Measurements from ENCODE around the gene ZBED1.

DNA sequence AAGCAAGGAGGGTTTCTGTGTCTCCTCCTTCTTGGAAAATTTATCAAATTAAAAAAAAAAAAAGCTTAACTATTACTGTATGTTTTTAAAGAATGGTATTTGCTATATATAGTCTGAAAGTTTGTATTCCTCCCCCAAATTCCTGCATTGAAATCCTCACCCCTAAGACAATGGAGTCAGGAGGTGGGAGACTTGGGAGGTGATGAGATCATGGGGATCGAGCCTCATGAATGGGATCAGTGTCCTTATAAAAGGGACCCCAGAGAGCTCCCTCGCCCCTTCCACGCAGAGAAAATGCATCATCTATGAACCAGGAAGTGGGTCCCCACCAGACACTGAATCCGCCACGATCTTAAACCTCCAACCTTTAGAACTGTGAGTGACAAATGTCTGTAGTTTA is 50.1 kb downstream of the ZBED1 start:
- TF ChIP-seq, protein P1, sequence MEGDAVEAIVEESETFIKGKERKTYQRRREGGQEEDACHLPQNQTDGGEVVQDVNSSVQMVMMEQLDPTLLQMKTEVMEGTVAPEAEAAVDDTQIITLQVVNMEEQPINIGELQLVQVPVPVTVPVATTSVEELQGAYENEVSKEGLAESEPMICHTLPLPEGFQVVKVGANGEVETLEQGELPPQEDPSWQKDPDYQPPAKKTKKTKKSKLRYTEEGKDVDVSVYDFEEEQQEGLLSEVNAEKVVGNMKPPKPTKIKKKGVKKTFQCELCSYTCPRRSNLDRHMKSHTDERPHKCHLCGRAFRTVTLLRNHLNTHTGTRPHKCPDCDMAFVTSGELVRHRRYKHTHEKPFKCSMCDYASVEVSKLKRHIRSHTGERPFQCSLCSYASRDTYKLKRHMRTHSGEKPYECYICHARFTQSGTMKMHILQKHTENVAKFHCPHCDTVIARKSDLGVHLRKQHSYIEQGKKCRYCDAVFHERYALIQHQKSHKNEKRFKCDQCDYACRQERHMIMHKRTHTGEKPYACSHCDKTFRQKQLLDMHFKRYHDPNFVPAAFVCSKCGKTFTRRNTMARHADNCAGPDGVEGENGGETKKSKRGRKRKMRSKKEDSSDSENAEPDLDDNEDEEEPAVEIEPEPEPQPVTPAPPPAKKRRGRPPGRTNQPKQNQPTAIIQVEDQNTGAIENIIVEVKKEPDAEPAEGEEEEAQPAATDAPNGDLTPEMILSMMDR (conservative IDR thresholded peaks at IDR 0.05 in 1 of 2, IDR thresholded peaks at IDR 0.05 in 1 of 2; ENCODE audit: low read depth in 1 of 2, low read length in 2 of 2) = no peak
- no peak for TF ChIP-seq EZH2 (IDR thresholded peaks at IDR 0.05; ENCODE audit: low read length, missing control alignments)
